Activated naive CD4-positive, alpha-beta T cell treated with anti-CD3 and anti-CD28 coated beads for 36 hours (primary cell): Measurements from ENCODE around the gene PSMB1. TPM values are rescaled to one million over a fixed set of nuclear protein-coding genes. Genes with fewer than 3 reads are reported as not detected.

Experiments
- CTCF ChIA-PET: fragments of 350-600 bp; sonication (Branson Sonifier 250); formaldehyde crosslinking; loops from one replicate; lab custom pipeline; 2021; ENCODE audit warnings: antibody characterized with exemption; lab: Charles Lee
- DNase-seq: peaks from one replicate; pipeline ENCODE4 v3.0.0-alpha.2; 2020
- H3K27ac Mint-ChIP-seq: one replicate; pipeline ENCODE4 v1.8.0; 2021; ENCODE audit warnings: mild to moderate bottlenecking, mixed read lengths
- H3K27me3 Mint-ChIP-seq: one replicate; pipeline ENCODE4 v1.8.0; 2021; ENCODE audit warnings: low read depth, mixed read lengths
- H3K36me3 Mint-ChIP-seq: one replicate; pipeline ENCODE4 v1.8.0; 2021; ENCODE audit warnings: low read depth, mixed read lengths
- H3K4me1 Mint-ChIP-seq: one replicate; pipeline ENCODE4 v1.8.0; 2021; ENCODE audit warnings: low read depth, mixed read lengths
- H3K4me3 Mint-ChIP-seq: one replicate; pipeline ENCODE4 v1.8.0; 2021; ENCODE audit warnings: mild to moderate bottlenecking, moderate library complexity, mixed read lengths
- H3K9me3 Mint-ChIP-seq: one replicate; pipeline ENCODE4 v1.8.0; 2021; ENCODE audit warnings: mixed read lengths
- intact Hi-C: fragments of 100-400 bp; cut with micrococcal nuclease; formaldehyde crosslinking; loops from one replicate; pipeline ENCODE4 v1.15.1; 2023
- total RNA-seq, 2 experiments: library from RNA; stranded (reverse); gene quantifications; one replicate each; pipeline ENCODE4 v1.2.3, GENCODE V29; 2021

PSMB1 gene
- total RNA-seq: 100 to 1,000 TPM; 236 to 252 TPM

- CTCF ChIA-PET: interaction anchor here (0.6 to 0.9 kb wide), 3 partner anchors 16 to 36 kb away, joined by 3 to 6 read pairs (median 4); no protein-coding TSS in a partner anchor
- H3K36me3 Mint-ChIP-seq: peaks cover 26% of the 10 kb centered on the region
- intact Hi-C loops: loop anchor here (1.0 to 5.0 kb wide), 3 partner anchors 247 to 1341 kb away; partner anchors contain the start of gene FAM120B
Observed at GRCh38 chr6:170552765-170553533, at the start of gene PSMB1. TSS of gene PSMB1 (minus strand) at chr6:170553307. CDS start at chr6:170553242, 65 bp downstream.

GRCh38 chr6:170597278-170597677, 44.2 kb upstream of the PSMB1 start:
- CTCF ChIA-PET: no interaction called here
- H3K9me3 Mint-ChIP-seq: peaks cover 13% of the 10 kb centered on the region

More at GRCh38 chr6:170552765-170553533, at the start of gene PSMB1:
- DNase-seq: peak; percentile 89
- no peak within 1 kb of the TSS for H3K4me3 Mint-ChIP-seq
- peaks cover 37% of the 10 kb centered on the region for H3K4me1 Mint-ChIP-seq
- H3K27me3 Mint-ChIP-seq: no peaks in the 10 kb centered on the region
- H3K27ac Mint-ChIP-seq: no peak within 1 kb of the TSS
- H3K9me3 Mint-ChIP-seq: no peaks in the 10 kb centered on the region

GRCh38 chr6:170596426-170596825, 43.3 kb upstream of the PSMB1 start:
- Mint-ChIP-seq H3K27me3 (peaks cover 9% of the 10 kb centered on the region), H3K27ac (no peak overlapping the region), H3K4me3 (no peak overlapping the region), H3K9me3 (peaks cover 17% of the 10 kb centered on the region), H3K36me3 (peaks cover 4% of the 10 kb centered on the region), H3K4me1 (no peaks in the 10 kb centered on the region)
- no peak for DNase-seq
- CTCF ChIA-PET: no interaction called here
- intact Hi-C loops: no loop called here

More at GRCh38 chr6:170597278-170597677, 44.2 kb upstream of the PSMB1 start:
- Mint-ChIP-seq H3K4me1 (no peaks in the 10 kb centered on the region), H3K27me3 (peaks cover 6% of the 10 kb centered on the region), H3K4me3 (no peak overlapping the region), H3K27ac (no peak overlapping the region), H3K36me3 (peaks cover 4% of the 10 kb centered on the region)
- DNase-seq: no peak
- intact Hi-C loops: no loop called here

- no peak for DNase-seq
- Mint-ChIP-seq H3K27ac (no peak overlapping the region), H3K36me3 (peaks cover 5% of the 10 kb centered on the region), H3K4me1 (peaks cover 2% of the 10 kb centered on the region), H3K4me3 (no peak overlapping the region), H3K27me3 (peaks cover 11% of the 10 kb centered on the region), H3K9me3 (peaks cover 20% of the 10 kb centered on the region)
- intact Hi-C loops: no loop called here
- CTCF ChIA-PET: no interaction called here
Observed at GRCh38 chr6:170590725-170591124, 37.6 kb upstream of the PSMB1 start.

- Mint-ChIP-seq H3K4me1 (peaks cover 34% of the 10 kb centered on the region), H3K36me3 (peaks cover 26% of the 10 kb centered on the region), H3K9me3 (no peaks in the 10 kb centered on the region), H3K4me3 (peak overlapping the region; percentile 99), H3K27me3 (no peaks in the 10 kb centered on the region), H3K27ac (peak overlapping the region; percentile 91)
- CTCF ChIA-PET: no interaction called here
- no peak for DNase-seq
- intact Hi-C loops: loop anchor here (1.0 kb wide), 1 partner anchor 31 kb away; the partner anchor contains the start of gene TBP
Observed at GRCh38 chr6:170584954-170585498, 31.9 kb upstream of the PSMB1 start.

GRCh38 chr6:170584181-170584953, 31.3 kb upstream of the PSMB1 start, which contains the start of gene PDCD2:
TSS of gene PDCD2 (minus strand) at chr6:170584637. CDS start at chr6:170584581, 56 bp downstream.
- CTCF ChIA-PET: interaction anchor here (0.8 to 1.5 kb wide), 3 partner anchors 9 to 30 kb away, joined by 3 to 5 read pairs (median 5); partner anchors contain the start of gene TBP
- intact Hi-C loops: loop anchor here (1.0 kb wide), 1 partner anchor 30 kb away; the partner anchor contains the start of gene TBP
- no peaks in the 10 kb centered on the region for H3K9me3 Mint-ChIP-seq
- no peaks in the 10 kb centered on the region for H3K27me3 Mint-ChIP-seq
- peak; percentile 94 for DNase-seq
- H3K36me3 Mint-ChIP-seq: peaks cover 28% of the 10 kb centered on the region
- H3K4me3 Mint-ChIP-seq: peak within 1 kb of the TSS; percentile 99
- H3K4me1 Mint-ChIP-seq: peaks cover 34% of the 10 kb centered on the region
- peak within 1 kb of the TSS; percentile 91 for H3K27ac Mint-ChIP-seq

- Mint-ChIP-seq H3K36me3 (peaks cover 30% of the 10 kb centered on the region), H3K27ac (peak overlapping the region; percentile 91), H3K27me3 (no peaks in the 10 kb centered on the region), H3K4me3 (peak overlapping the region; percentile 89), H3K9me3 (no peaks in the 10 kb centered on the region), H3K4me1 (peaks cover 34% of the 10 kb centered on the region)
- no peak for DNase-seq
- CTCF ChIA-PET: interaction anchor here (0.8 to 1.5 kb wide), 3 partner anchors 9 to 30 kb away, joined by 3 to 5 read pairs (median 5); partner anchors contain the start of gene TBP
- intact Hi-C loops: loop anchor here (1.0 kb wide), 1 partner anchor 29 kb away; the partner anchor contains the start of gene TBP
Observed at GRCh38 chr6:170583756-170584180, 30.7 kb upstream of the PSMB1 start.

GRCh38 chr6:170578909-170579308, 25.8 kb upstream of the PSMB1 start:
- H3K36me3 Mint-ChIP-seq: peaks cover 31% of the 10 kb centered on the region
- H3K4me1 Mint-ChIP-seq: peaks cover 25% of the 10 kb centered on the region
- no peak for DNase-seq
- no peaks in the 10 kb centered on the region for H3K27me3 Mint-ChIP-seq
- CTCF ChIA-PET: no interaction called here
- H3K9me3 Mint-ChIP-seq: no peaks in the 10 kb centered on the region
- intact Hi-C loops: no loop called here
- peak overlapping the region; percentile 4 for H3K27ac Mint-ChIP-seq
- no peak overlapping the region for H3K4me3 Mint-ChIP-seq

GRCh38 chr6:170575250-170575649, 22.1 kb upstream of the PSMB1 start:
- intact Hi-C loops: no loop called here
- Mint-ChIP-seq H3K4me1 (no peaks in the 10 kb centered on the region), H3K27ac (no peak overlapping the region), H3K36me3 (peaks cover 8% of the 10 kb centered on the region), H3K4me3 (no peak overlapping the region), H3K9me3 (no peaks in the 10 kb centered on the region), H3K27me3 (no peaks in the 10 kb centered on the region)
- no peak for DNase-seq
- CTCF ChIA-PET: interaction anchor here (0.7 to 1.2 kb wide), 2 partner anchors 8 to 14 kb away, joined by 4 to 5 read pairs; no protein-coding TSS in a partner anchor

- CTCF ChIA-PET: no interaction called here
Observed at GRCh38 chr6:170572704-170573466, 19.8 kb upstream of the PSMB1 start.

GRCh38 chr6:170564936-170565530, 11.9 kb upstream of the PSMB1 start:
- H3K9me3 Mint-ChIP-seq: no peaks in the 10 kb centered on the region
- no peak for DNase-seq
- H3K36me3 Mint-ChIP-seq: peaks cover 29% of the 10 kb centered on the region
- peaks cover 19% of the 10 kb centered on the region for H3K4me1 Mint-ChIP-seq
- no peak overlapping the region for H3K4me3 Mint-ChIP-seq
- no peaks in the 10 kb centered on the region for H3K27me3 Mint-ChIP-seq
- no peak overlapping the region for H3K27ac Mint-ChIP-seq
- CTCF ChIA-PET: no interaction called here
- intact Hi-C loops: no loop called here

More at GRCh38 chr6:170572704-170573466, 19.8 kb upstream of the PSMB1 start:
- Mint-ChIP-seq H3K4me3 (no peak overlapping the region), H3K27me3 (no peaks in the 10 kb centered on the region), H3K27ac (no peak overlapping the region), H3K4me1 (no peaks in the 10 kb centered on the region), H3K36me3 (peaks cover 12% of the 10 kb centered on the region), H3K9me3 (no peaks in the 10 kb centered on the region)
- intact Hi-C loops: no loop called here
- DNase-seq: no peak
